DND-41 (cell line): ENCODE measurements around the gene ANKRD12.

Source experiments
- CTCF ChIP-seq: IDR thresholded peaks from 2 replicates; pipeline ENCODE4 v1.5.1; 2012; ENCODE audit warnings: borderline replicate concordance, low read length, moderate library complexity, mild to moderate bottlenecking; ENCODE audit not compliant: poor library complexity, severe bottlenecking; ENCODE audit errors: extremely low read depth
- EZH2 ChIP-seq: IDR thresholded peaks from 3 replicates; pipeline ENCODE4 v1.6.1; 2012; ENCODE audit warnings: borderline replicate concordance, low read depth, mild to moderate bottlenecking, moderate library complexity, low read length, inconsistent platforms; ENCODE audit not compliant: severe bottlenecking

DNA sequence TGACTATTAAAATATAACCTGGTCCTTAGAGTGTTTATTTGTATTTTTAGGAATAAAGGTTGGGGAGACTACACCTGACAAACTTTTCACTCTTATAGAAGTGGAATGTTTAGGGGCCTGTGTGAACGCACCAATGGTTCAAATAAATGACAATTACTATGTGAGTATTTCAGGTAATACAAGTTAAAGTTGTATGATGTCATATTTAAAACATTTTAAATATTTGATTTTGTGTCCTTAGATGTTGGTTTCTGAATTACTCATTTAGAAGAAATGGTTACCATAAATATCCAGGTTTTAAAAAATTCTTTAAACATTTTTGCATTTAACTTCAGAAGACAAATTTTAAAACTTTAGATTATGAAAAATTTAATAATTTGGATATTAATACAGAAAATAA, 11.8 kb upstream of the ANKRD12 start:
- TF ChIP-seq CTCF (no peak), EZH2 (no peak)
